Ishikawa (cell line): Measurements from ENCODE around the gene TFB2M.

Experiments
- CEBPB ChIP-seq: IDR thresholded peaks from 2 replicates; pipeline ENCODE4 v1.6.1; 2012
- CREB1 ChIP-seq: IDR thresholded peaks from 2 replicates; pipeline ENCODE4 v1.6.1; 2012; ENCODE audit warnings: low read depth
- EGR1 ChIP-seq: IDR thresholded peaks from 2 replicates; pipeline ENCODE4 v1.6.1; 2012
- EP300 ChIP-seq: IDR thresholded peaks from 2 replicates; pipeline ENCODE4 v1.6.1; 2012; ENCODE audit warnings: borderline replicate concordance
- FOXM1 ChIP-seq: IDR thresholded peaks from 2 replicates; pipeline ENCODE4 v1.6.1; 2012; ENCODE audit warnings: low read depth, borderline replicate concordance
- NFIC ChIP-seq: IDR thresholded peaks from 2 replicates; pipeline ENCODE4 v1.6.1; 2012
- RAD21 ChIP-seq: IDR thresholded peaks from 2 replicates; pipeline ENCODE4 v1.6.1; 2012; ENCODE audit warnings: low read depth
- TAF1 ChIP-seq: IDR thresholded peaks from 2 replicates; pipeline ENCODE4 v1.6.1; 2012; ENCODE audit warnings: low read depth, mild to moderate bottlenecking
- TCF12 ChIP-seq: IDR thresholded peaks from 2 replicates; pipeline ENCODE4 v1.6.1; 2012; ENCODE audit warnings: low read depth
- TEAD4 ChIP-seq: IDR thresholded peaks from 2 replicates; pipeline ENCODE4 v1.6.1; 2012
- YY1 ChIP-seq: IDR thresholded peaks from 2 replicates; pipeline ENCODE4 v1.6.1; 2012; ENCODE audit warnings: low read depth
- ZBTB7A ChIP-seq: IDR thresholded peaks from 2 replicates; pipeline ENCODE4 v1.6.1; 2012; ENCODE audit warnings: low read depth
- TF ChIP-seq, protein P1 (sequence below): IDR thresholded peaks from 2 replicates; pipeline ENCODE4 v1.6.1; 2012
- TF ChIP-seq, protein P2 (sequence below): IDR thresholded peaks from 2 replicates; pipeline ENCODE4 v1.6.1; 2012
- TF ChIP-seq, protein P3 (sequence below): IDR thresholded peaks from 2 replicates; pipeline ENCODE4 v1.6.1; 2012; ENCODE audit warnings: low read depth, mild to moderate bottlenecking

The TFB2M gene

DNA sequence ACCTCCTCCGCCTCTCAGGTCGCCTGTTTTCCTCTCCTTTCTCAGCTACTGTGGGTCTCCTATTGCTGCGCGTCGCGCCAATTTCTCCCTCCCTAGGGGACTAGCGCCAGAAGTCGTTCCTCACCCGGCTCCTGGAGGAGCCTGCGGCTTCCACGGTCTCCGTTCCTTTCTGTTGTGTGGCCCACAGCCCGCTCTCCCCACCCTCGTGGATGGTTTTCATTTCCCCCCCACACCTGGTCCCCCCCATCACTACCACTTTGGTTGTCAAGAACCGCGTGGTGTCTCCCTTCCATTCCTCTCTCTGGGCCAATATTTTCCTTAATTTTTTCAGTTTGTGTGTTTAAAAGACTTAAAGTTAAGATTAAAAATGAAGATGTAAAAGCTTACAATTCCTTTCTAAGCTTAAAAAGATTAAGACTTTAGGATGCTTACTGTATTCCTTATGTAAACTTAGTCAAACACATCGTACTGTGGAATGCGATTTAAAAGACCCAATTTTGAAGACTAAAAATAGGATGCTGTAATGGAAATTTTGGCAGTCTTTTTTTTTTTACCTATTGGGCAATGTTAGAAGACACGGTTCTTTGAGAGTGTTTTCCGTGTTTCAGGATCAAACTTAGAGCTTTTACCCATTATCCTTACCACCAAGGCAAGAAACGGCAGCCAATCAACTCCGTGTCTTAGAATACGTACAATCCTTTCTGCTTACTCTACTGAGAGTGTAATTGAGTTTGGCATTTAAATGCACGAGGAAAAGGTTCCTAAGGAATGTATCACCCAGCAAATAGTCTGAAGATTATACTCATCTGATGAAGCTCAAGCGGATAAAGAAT is 968 bp upstream of the TFB2M start:
- TF ChIP-seq TCF12: no peak
- no peak for TF ChIP-seq TAF1
- TF ChIP-seq, protein P1, sequence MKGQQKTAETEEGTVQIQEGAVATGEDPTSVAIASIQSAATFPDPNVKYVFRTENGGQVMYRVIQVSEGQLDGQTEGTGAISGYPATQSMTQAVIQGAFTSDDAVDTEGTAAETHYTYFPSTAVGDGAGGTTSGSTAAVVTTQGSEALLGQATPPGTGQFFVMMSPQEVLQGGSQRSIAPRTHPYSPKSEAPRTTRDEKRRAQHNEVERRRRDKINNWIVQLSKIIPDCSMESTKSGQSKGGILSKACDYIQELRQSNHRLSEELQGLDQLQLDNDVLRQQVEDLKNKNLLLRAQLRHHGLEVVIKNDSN: no peak
- TF ChIP-seq CEBPB: no peak

DNA sequence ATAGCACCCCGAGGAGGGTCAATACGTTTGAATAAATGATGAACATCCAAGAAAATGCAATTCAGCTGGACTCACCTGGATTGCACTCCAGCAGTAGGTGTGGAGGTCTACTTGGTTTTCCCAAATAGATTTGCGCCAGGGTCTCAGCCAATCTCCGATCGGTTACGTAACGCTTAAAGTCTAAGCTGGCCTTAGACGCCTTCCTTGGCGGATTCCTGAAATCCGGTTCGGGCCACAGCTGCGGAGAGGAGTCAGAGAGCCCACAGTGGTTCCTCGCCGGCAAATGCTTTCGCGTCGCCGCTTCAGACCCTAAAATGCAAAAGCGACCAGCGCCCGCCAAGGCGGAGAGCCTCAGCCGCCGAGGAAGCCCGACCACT is 322 bp downstream of the TFB2M start:
- TF ChIP-seq, protein P2, sequence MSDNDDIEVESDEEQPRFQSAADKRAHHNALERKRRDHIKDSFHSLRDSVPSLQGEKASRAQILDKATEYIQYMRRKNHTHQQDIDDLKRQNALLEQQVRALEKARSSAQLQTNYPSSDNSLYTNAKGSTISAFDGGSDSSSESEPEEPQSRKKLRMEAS: no peak
- no peak for TF ChIP-seq NFIC
- TF ChIP-seq RAD21: no peak
- TF ChIP-seq, protein P1: no peak
- TF ChIP-seq YY1: no peak
- no peak for TF ChIP-seq EP300
- no peak for TF ChIP-seq CREB1
- no peak for TF ChIP-seq ZBTB7A
- TF ChIP-seq EGR1: no peak
- TF ChIP-seq, protein P3, sequence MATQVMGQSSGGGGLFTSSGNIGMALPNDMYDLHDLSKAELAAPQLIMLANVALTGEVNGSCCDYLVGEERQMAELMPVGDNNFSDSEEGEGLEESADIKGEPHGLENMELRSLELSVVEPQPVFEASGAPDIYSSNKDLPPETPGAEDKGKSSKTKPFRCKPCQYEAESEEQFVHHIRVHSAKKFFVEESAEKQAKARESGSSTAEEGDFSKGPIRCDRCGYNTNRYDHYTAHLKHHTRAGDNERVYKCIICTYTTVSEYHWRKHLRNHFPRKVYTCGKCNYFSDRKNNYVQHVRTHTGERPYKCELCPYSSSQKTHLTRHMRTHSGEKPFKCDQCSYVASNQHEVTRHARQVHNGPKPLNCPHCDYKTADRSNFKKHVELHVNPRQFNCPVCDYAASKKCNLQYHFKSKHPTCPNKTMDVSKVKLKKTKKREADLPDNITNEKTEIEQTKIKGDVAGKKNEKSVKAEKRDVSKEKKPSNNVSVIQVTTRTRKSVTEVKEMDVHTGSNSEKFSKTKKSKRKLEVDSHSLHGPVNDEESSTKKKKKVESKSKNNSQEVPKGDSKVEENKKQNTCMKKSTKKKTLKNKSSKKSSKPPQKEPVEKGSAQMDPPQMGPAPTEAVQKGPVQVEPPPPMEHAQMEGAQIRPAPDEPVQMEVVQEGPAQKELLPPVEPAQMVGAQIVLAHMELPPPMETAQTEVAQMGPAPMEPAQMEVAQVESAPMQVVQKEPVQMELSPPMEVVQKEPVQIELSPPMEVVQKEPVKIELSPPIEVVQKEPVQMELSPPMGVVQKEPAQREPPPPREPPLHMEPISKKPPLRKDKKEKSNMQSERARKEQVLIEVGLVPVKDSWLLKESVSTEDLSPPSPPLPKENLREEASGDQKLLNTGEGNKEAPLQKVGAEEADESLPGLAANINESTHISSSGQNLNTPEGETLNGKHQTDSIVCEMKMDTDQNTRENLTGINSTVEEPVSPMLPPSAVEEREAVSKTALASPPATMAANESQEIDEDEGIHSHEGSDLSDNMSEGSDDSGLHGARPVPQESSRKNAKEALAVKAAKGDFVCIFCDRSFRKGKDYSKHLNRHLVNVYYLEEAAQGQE: no peak
- TF ChIP-seq TAF1: no peak
- no peak for TF ChIP-seq TEAD4

DNA sequence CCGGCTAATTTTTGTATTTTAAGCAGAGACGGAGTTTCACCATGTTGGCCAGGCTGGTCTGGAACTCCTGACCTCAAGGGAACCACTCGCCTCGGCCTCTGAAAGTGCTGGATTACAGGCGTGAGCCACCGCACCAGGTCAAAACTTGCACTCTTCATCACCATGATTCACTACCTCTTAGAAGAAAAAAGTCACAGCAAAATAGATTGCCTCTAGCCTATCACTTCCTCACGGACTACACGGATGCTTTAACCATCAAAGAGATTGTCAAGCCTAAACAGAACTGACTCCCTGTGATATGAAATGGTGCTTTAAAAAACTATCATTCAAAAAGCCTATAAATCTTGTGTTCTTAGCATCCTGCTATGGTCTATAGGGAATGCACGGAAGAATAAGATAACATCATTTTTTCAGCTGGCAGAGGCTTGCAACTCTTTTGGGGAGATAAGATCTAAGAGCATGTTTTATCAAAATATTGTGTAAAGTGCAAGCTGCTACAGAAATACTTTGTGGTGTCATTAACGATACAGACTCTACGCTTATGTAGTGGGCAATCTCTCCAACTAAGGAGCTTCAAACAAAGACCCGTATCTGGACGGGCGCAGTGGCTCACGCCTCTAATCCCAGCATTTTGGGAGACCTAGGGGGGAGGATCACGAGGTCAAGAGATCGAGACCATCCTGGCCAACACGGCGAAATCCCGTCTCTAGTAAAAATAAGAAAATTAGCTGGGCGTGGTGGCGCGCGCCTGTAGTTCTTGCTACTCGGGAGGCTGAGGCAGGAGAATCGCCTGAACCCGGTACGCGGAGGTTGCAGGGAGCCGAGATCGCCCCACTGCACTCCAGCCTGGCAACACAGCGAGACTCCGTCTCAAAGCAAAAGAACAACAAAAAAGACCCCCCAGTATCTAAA is 966 bp downstream of the TFB2M start:
- TF ChIP-seq, protein P1: no peak
- TF ChIP-seq CEBPB: no peak

DNA sequence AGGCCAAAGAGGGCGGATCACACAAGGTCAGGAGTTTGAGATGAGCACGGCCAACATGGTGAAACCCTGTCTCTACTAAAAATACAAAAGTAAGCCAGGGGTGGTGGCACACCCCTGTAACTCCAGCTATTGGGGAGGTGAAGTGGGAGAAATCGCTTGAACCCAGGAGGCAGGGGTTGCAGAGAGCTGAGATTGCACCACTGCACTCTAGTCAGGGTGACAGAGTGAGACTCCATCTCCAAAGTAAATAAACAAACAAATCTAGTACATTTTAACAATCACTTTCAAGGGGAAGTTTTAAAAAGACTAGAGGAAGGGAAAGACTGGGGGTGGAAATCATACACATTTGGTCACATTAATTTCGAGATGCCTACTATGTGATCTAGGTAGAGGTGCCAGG is 6.8 kb downstream of the TFB2M start:
- TF ChIP-seq CREB1: no peak
- TF ChIP-seq NFIC: no peak
- TF ChIP-seq TEAD4: no peak
- no peak for TF ChIP-seq TAF1
- TF ChIP-seq, protein P2: no peak
- TF ChIP-seq ZBTB7A: no peak
- no peak for TF ChIP-seq RAD21
- TF ChIP-seq CEBPB: no peak
- TF ChIP-seq, protein P1: no peak
- no peak for TF ChIP-seq EP300
- TF ChIP-seq FOXM1: no peak
- no peak for TF ChIP-seq YY1
- TF ChIP-seq, protein P3: no peak
- TF ChIP-seq TCF12: no peak
- no peak for TF ChIP-seq EGR1

DNA sequence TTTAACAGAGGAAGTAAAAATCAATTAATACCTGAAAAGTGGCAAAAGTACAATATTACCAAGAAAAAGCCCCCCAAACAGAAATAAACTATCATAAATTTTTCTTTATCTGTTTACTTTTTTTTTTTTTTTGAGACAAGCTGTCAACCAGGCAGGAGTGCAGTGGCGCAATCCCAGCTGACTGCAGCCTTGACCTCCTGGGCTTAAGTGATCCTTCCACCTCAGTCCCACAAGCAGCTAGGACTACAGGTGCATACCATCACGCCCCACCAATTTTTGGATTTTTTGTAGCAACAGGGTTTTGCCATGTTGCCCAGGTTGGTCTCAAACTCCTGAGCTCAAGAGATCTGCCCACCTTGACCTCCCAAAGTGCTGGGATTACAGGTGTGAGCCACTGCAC is 8.0 kb downstream of the TFB2M start:
- no peak for TF ChIP-seq EGR1
- TF ChIP-seq TAF1: no peak
- TF ChIP-seq, protein P1: no peak
- no peak for TF ChIP-seq FOXM1
- no peak for TF ChIP-seq YY1
- TF ChIP-seq, protein P3: no peak
- no peak for TF ChIP-seq EP300
- TF ChIP-seq RAD21: no peak
- no peak for TF ChIP-seq TCF12
- TF ChIP-seq NFIC: no peak
- TF ChIP-seq ZBTB7A: no peak
- no peak for TF ChIP-seq CEBPB
- TF ChIP-seq, protein P2: no peak
- no peak for TF ChIP-seq TEAD4
- no peak for TF ChIP-seq CREB1
